SHP77 (cell line): ENCODE measurements around the gene EFCAB11.

Source experiments
- DNase-seq, 2 experiments: peaks; one replicate each; lab custom pipeline; 2025; lab: John Stamatoyannopoulos, UW

EFCAB11 gene

DNA sequence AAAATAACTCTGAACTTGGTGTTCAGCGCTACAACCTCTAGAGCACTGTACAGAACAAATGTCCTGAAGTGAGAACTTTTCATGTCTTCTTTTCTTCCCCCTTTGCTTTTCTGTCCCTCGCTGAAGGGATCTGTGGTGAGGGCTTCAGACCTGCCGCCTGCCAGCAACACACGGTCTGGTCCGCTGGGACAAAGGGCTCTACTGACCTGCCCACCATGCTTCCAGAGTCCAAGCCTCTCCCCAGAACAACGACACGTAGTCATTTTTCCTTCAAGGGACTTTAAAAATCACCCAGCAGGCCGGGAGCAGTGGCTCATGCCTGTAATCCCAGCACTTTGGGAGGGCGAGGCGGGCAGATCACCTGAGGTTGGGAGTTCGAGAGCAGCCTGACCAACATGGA is 140.4 kb downstream of the EFCAB11 start:
- DNase-seq, result no peak

DNA sequence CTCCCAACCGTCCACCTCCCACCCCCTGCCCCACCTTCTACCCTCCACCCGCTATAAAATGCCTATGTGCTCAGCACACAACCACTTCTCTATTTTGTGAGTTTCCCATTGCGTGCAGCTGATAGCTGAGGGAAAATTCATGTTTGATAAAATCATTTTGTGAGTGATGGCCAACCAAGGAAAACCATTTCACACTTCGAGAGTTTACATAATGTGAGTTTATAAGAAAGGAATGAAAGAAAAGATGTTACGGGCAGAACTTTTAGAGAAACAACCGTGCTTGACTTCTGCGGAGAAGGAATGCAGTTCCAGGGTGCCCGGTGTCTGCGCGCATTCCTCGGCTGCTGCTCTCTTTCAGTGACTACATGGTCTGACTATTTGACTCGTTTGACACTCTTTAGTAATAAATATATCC is 140.9 kb downstream of the EFCAB11 start:
- DNase-seq, result no peak

DNA sequence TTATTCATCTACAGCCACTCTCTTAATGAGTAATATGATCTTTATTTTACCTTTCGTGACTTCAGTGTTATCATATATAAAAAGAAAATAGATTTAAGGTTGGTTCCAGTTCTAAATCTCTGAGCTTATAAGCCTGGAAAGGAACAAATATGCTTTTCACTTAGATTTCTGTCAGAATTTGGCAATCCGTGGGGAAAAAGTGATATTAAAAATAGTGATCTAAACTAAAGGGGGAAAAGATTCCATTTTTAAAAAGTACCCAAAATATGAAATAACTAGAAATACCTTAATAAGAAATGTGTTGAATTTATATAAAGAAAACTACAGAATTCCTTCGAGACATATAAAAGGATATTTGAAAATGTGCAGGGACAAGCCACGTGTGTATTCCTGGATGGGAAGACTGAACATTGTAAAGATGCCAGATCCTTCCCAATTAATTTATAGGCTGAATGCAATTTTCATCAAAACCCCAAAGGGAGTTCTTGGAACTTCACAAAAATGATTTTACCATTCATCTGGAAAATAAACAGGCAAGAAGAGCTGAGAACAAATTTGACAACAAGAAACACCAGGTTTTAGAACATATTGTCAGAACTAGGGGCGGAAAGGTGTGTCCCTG is 142.5 kb downstream of the EFCAB11 start:
- DNase-seq, result no peak

DNA sequence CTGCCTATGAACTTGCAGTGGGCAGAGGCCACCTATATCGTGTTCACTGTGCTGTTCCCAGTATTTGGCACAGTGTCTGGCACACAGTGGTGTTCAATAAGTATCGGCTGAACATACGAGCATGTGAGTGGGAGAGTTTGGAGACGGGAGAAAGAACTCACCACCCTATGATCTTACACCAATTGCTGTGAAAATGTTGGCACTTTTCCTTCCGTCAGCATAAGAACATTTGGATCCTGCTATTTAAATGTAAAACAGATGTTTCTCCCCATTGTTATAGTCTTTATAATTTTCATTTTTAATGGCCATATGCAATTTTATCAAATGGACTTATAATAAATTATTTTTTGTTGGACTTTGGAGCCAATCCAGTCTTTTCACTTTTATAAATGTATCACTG is 144.4 kb downstream of the EFCAB11 start:
- DNase-seq, result no peak

DNA sequence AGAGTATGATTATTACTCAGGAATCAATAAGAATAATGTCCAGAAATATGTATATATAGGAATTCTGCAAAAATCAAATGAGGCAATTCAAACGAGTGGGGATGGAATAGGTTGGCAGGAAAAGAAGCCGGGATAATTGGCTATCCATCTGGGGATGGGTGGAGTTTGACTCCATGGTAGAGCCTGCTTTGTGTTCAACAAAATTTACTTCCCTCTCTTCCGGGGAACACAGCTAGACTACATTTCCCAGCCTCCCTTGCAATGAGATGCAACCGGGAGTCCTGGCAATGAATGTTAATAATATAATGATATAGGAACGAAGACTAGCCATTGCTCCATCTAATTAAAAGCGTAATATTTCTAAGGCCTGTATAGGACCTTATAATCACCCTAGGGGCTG is 146.6 kb downstream of the EFCAB11 start:
- no peak for DNase-seq

DNA sequence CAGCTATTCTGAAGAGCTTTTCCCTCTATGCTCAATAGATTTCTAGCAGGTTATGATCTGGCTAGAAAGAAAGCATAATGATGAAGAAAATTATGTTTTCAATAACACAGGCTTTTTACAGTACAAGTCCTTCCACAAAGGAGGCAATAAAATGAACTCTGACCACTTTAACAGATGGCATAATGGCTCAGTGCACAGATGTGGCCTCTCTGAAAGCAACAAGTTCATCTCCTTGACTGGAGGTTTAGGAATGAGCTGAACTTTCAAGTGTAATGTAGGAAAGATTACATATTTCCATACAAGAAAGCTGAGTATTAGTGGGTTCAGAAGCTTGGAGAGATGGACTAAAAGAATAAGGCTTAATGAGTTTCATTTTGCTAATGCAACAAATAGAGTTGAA is 147.4 kb downstream of the EFCAB11 start:
- no peak for DNase-seq

DNA sequence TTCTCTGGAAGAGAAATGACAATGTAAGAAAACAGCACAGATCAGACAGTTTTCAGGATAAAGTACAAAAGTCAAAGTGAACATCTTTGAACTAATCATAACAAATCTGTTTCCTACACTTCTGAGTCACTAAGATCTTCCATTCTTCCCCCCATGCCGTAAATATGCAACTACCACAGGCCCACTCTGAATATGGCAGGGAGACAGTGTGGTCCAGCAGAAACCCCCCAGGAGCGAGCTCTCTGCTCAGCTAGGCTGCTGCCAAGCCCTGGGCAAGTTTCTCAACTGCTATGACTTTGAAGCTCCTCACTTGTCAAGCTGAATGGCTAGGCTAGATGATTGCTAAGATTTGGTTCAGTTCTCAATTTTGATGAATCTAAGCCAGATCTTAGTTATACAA is 148.1 kb downstream of the EFCAB11 start:
- DNase-seq, result no peak

DNA sequence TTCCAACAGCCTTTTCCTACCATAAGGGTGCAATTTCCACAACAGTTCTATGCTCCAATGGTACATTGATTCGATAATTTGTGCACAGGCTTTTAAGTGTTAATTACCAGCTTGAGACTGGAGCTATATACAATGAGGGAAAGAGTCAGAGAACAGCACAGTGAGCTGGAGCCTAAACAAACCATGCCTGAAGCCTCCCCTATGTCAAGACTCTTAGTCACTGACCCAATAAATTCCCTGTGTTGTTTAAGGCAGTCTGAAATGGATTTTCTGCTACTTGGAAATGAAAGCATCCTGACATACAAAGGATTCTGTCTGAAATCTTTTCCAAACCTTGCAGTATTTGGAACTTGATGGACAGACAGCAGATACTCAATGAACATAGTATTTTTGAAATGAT is 149.0 kb downstream of the EFCAB11 start:
- no peak for DNase-seq

DNA sequence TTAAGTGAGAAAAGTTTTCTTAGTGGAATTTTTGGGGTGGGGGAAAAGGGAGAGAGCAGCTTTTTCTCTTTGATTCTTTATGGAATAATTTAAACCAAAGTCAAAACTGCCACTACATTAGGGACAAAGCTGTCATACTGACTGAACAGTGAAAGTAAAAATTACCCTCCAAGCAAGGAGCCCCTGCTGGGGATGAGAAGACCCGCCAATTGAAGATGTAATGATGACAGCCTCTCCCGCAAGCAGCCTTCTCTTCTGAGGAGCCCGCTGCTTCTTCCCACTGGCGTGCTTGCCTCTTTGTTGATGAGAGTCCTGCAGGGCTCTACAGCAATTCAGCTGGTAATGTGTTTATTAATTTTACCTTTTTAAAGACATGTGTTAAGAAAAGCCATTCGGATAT is 151.0 kb downstream of the EFCAB11 start:
- no peak for DNase-seq

DNA sequence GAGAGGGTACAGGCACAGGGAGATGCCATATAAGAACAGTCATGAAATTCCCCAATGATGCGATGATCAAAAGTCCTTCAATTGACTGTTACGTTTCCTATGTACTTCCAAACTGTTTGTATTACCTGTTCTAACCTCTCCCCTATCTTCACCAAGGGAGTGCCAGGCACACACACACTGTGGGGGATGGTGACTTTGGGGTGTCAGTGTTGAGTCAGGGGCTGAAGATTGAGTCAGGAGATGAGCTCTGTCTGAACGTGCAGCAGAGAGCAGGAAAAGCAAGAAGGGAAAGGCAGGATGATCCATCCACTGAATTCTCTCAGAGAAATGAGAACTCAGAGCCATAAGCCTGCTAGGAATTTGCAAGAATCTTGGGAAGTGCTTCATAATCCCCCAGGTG is 153.4 kb downstream of the EFCAB11 start:
- no peak for DNase-seq

DNA sequence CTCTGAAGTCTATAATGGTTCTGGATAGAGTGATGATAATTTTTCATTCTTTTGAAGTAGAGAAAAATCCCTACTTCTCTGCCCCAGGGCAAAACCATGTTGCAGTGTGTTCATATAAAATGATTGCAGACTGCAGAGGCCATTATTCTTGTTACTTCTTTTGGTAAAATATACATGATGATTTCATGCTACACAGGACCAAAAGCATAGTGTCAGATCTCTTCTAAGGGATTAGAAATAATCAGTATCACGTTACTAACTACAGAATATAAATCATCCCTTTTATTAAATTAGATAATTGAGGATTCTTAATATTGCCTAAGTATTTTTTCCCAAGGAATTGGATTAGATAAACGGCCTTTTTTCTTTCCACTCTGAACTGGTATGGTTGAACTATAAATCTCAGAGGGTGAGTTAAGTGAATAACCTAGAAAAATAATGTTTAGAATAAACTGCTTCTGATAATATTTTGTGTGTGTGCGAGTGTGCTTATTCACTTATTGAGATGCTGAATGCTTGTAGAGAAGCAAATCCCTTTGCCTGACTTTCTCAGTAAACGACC is 156.2 kb downstream of the EFCAB11 start:
- DNase-seq, result no peak

DNA sequence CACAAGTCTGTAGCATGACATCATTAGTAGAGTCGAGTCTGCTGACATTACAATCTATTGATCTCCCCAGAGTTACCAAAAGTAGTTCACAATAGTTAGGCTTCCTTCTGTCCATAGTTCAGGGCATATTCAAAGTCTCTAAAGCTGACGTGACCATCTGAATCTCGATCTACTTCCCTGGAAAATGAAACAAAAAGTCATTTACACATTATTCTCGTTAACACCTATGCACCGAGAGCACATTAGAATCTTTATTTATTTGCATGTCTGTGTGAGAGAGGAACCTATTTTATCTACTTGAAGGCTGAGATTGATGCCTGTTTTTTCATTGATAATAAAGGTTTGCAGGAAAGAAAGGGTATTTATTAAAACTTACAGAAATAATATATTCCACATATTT is 157.4 kb downstream of the EFCAB11 start:
- no peak for DNase-seq

DNA sequence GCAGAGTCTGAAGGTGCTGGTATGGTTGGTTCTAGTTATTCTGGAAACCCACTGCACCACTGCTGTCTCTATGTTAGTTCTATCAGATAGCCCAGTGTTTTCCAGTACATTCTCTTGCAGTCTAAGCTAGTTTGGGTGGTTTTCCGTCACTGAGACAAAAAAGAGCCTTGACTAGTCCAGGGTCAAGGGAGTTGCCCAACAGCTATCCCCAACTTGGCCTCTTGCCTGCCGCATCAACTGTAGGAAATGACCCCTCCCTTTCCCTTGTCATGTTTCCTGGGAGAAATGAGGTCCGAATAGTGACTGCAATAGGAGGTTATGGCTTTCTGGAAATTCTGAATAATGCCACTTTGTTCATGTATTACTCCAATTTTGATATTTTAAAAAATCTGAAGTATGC is 160.4 kb downstream of the EFCAB11 start:
- DNase-seq, result no peak

DNA sequence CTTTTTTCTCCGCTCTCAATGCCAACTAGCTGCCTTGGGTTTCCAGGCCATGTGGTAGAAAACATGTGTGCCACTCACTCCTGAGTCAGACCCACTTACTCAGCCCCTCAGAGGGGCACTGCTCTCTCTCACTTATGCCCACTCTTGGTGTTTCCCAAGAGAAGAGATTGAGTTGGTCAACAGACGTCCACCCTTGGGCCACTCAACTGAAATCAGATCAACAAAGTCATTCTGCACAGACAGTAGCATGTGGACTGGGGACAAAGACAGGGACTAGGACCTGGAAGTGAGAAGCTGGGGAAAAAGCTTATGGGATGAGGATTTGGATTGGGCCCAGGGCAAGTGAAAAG is 161.2 kb downstream of the EFCAB11 start:
- no peak for DNase-seq

DNA sequence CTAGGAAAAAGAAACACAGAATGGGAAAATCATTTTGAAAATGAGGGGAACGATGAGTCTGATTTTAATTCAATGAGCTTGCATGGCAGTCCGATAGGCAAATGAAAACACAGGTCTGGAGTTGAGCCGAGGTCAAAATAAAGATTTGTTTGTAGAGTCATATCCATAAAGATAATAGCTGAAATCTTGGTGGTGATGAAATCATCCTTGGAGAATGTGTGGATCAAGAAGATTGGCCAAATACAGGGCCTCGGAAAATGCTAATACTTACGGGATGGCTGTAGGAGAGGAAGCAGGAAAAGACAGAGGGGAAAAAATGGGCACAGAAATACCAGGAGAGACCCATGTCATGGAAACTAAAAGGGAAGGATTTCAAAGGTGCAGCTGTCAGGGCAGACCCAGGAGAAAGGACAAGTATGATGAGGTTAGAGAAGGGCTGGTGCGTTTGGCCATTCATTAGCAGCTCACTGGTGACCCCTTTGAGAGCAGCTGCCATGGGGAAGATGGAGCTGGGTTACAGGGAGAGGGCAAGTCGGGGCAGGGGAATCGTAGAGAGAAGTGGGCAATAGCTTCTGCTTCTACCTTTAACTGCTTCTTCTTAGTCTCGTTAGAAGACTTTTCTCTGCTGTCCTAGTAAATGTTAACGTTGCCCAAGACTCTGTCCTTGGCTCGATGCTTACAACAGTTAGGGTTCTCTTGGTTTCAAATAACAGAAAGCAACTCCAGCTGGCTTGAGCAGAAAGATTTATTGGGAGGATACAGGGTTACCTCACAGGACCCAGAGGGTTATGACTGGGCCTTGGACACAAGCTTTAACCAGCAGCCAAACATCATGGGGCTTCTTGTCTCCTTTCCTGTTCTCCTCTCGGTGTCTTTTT is 161.8 kb downstream of the EFCAB11 start:
- DNase-seq, result no peak

DNA sequence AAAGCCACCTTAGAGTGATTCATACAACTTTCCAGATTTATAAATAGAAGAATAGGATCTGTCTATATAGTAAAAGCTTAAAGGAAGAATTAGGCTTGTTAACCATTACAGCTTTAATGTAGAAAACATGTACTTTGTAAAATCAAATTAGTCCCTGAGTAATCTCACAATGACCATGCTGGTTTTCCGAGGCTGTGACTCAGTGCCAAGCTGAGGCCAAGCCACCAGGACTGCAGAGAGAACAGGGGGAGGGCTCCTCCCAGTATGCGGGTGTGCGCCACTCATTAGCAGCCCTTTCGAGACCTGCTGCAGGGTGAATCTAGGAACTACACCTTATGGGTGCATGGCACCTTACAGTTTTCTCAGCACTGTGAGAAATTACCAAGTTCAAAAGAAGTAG is 167.0 kb downstream of the EFCAB11 start:
- DNase-seq, result no peak

DNA sequence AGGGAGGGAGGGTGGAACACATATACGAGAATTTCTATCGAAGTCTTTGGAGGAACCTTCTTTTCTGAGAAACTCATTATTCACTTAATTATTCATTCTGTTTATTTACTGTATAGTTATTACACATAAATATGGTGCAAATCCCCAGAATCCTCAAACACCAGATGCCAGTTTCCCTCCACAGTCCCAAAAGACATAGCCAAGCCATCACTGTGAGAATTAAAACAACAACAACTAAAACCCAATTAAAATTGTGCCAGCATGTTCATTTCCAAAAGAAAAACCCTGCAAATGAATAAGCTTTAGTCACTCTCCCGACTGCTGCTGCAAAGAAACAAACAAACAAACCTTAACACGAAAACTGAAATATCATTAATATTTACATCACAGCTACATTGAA is 173.5 kb downstream of the EFCAB11 start:
- no peak for DNase-seq

DNA sequence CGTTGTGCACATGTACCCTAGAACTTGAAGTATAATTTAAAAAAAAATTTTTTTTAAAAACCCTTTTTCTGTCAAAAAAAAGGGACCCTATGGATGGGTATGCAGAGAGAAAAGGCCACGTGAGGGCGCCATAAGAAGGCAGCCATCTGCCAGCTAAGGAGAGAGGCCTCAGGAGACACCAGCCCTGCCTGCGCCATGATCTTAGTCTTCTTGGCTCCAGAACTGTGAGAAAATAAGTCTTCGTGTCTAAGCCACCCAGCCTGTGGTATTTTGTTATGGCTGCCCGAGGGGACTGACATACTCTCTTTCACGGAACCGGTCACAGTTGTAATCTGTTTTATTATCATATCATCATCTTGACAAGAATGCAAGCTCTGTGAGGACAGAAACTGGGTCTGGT is 174.8 kb downstream of the EFCAB11 start:
- no peak for DNase-seq

DNA sequence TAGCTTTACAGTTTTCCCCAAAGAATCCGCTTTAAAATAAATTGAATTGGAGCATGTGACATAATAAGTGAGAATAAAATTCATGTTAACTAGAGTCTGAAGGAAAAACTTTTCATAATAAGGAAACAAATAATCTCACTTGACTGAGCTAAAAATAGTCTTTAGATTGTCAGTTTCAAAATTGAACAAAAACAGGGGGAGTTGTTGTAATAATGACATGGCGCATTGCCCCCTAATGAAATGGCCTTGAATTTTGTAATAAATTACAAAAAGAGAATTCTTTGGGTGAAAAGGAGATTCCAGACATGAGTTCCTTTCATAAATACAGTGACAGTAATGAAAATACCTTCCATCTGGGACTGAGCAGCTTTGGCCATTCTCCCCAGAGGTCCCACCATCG is 178.6 kb downstream of the EFCAB11 start:
- no peak for DNase-seq

DNA sequence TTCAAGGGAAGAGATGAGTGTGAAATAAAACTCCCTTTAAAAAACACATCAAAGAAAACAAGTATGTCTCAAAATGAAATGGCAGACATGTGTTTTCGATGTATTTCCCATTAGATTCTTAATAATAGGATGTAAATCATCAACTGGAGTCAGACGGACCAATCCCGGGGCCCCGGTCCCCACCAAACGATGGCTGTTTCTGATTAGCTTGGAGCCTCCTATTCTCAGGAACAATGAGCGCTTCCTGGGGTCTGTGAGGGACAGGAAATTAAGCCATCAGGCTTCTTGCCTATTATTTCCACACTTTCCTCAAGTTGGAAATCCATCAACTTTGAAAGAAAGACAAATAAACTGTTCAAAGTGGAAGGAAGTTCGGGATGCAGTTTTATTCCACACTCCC is 179.4 kb downstream of the EFCAB11 start:
- DNase-seq, result no peak

DNA sequence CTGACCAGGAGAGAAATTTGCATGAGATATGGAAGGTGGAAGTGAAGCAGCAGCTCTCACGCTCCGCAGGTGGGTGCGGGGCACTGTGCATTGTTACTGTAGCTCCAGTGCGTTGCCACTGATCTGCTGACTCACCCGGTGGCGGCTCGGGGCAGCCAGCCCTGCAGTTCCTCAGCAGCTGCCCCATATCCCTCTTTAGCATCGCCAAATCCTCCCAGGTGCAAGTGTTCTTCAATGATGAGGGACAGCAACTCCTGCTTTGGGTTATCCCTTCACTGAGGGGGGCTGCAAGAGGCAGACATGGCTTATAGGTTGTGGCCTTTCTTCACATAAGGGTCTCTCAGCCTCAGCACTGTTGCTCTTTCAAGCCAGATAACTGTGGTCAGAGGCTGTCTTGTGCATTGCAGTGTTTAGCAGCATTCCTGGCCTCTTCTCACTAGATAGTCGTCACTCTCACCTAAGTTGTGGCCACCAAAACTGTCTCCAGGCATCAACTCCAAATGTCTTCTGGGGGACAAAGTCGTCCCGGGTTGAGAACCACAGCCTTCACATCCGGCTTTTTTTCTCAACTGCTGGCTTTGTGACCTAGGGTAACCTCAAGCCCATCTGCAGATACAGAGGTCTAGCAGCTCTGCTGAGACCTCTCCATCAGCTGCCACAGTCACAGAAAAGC is 180.8 kb downstream of the EFCAB11 start:
- peak; percentile 80 to 92 for DNase-seq

DNA sequence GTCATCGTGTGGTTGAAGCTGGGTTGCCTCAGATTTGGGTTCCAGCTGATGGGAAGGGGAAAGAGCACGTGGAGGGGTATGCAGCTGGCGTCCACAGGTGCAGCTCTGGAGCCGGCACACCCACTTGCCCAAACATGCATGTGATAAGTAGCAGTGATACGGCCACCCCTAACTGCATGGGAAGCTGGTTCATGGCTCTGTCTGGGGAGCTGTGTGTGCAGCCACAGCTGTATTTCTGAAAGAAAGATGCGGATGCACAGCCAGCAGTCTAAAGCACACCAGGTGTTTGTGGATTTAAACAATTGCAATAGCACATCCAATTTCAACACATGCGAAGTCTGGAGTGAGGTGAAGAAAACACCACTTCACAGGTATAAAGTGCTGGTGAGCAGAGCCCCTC is 181.4 kb downstream of the EFCAB11 start:
- peak; percentile 29 for DNase-seq

DNA sequence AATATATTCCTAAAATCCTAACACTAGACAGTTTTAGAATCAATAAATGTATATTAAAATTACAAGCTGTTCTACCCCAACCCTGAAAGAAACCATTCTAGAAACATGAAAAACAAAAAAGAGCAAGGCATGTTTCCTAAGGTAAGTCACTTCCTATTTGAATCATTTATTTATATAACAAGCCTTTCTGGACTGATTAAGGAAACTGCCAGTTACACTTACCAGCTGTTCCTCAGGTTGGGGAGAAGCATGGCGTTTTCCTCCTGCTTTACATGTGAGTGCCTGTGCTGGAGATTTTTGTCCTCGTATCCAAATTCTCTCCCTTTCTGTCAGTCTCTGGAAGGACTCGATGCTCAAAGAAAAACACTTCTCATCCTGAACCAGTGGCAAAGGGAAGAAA is 183.3 kb downstream of the EFCAB11 start:
- no peak for DNase-seq
